ENCODE results near the gene FBXW4. TPM values are rescaled to one million over a fixed set of nuclear protein-coding genes. Genes with fewer than 3 reads are reported as not detected.
A peak's percentile ranks its signal among the peaks of the same experiment; 100 is the strongest.

The FBXW4 gene
- total RNA-seq, 1 donor: 41.9 TPM

DNA sequence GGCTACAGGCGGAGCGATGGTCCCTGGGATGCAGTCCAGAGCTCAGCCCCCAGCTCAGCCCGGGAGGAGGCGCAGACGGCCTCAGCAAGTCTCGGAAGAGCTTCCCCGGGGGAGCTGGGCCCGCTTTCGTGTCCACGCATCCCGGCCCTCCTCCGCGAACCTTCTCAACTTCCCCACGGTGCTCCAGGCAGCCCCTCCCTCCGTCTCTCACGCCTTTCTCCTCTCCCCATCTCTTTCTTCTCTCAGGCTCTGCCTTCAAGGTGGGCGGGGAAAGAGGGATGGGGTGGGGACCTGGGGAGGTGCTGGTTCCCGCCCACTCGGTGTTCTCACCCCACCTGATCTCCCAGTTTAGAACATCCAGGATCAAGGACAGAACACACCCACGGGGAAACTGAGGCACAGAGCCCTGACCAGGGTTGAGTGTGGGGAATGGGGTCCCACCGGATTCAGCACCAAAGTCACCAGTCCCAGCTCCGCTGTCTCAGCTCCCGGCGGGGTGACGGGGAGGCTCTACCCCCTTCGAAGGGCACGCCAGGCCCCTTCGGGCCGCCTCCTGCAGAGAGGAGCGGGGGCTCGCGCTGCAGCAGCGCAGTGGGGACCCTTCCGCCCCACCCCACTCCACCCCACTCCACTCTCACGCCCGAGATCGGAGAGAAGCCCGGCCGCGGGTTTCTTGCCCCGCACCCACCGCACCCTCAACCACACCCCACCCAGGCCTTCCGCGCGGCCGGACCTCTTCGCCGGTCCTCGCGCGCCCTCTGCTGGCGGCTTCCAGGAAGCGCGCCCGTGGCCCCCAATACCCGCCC is 125.1 kb downstream of the FBXW4 start:
- TF ChIP-seq, protein P1, sequence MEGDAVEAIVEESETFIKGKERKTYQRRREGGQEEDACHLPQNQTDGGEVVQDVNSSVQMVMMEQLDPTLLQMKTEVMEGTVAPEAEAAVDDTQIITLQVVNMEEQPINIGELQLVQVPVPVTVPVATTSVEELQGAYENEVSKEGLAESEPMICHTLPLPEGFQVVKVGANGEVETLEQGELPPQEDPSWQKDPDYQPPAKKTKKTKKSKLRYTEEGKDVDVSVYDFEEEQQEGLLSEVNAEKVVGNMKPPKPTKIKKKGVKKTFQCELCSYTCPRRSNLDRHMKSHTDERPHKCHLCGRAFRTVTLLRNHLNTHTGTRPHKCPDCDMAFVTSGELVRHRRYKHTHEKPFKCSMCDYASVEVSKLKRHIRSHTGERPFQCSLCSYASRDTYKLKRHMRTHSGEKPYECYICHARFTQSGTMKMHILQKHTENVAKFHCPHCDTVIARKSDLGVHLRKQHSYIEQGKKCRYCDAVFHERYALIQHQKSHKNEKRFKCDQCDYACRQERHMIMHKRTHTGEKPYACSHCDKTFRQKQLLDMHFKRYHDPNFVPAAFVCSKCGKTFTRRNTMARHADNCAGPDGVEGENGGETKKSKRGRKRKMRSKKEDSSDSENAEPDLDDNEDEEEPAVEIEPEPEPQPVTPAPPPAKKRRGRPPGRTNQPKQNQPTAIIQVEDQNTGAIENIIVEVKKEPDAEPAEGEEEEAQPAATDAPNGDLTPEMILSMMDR (IDR thresholded peaks at IDR 0.05; ENCODE audit: insufficient read depth, low read depth, low read length): peak; percentile 62
- H3K4me3 ChIP-seq (ENCODE audit: low read depth, low read length): peak overlapping the region; percentile 70
- peak; percentile 57 for DNase-seq (ENCODE audit: low read depth)

DNA sequence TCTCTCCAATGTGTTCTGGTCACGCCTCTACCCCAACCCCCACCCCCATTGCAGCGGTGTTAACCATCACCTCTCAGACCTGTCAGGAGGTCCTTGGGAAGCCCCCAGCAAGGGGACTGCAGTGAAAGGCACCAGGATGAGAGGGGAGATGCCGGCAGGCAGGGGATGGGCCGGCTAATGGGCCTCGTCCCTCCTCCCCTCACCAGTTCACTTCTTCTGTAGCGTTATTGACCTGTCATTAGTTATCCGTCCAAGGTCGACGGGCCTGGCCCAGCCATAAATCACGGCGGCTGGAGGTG is 125.7 kb downstream of the FBXW4 start:
- TF ChIP-seq, protein P1 (IDR thresholded peaks at IDR 0.05; ENCODE audit: insufficient read depth, low read depth, low read length): no peak
- no peak overlapping the region for H3K4me3 ChIP-seq (ENCODE audit: low read depth, low read length)
- no peak for DNase-seq (ENCODE audit: low read depth)

DNA sequence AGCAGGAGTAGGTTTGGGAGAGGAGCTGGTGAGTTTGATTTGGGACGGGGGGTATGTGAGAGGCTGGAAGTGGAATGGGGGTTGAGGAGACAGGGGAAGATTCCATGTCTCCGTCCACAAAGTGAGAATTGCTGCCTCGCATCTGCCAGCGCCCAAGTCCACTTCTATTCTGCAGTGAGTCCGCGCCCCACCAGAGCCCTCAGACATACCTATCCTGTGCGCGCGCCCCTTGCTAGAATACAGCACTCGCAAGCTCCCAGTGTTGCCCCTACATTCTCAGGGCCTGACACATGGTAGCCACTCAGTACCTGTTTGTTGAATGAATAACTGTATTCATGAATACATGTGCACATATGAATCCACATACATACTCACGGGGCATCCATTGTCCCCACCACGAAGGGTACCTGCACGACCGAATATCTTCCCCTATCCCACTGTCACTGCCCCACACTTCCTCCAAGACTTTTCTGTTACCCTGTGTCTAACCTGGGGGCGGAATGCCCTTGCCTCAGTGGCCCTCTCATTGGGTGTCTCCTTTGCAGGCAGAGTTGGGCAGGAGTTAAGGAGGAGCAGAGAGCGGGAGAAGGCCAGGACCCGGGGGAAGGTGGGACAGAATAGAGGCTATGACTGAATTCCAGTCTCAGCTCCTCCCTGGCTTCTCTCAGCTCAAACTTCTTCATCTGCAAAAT is 126.8 kb downstream of the FBXW4 start:
- DNase-seq (ENCODE audit: low read depth): no peak
- TF ChIP-seq, protein P1 (IDR thresholded peaks at IDR 0.05; ENCODE audit: insufficient read depth, low read depth, low read length): no peak
- H3K4me3 ChIP-seq (ENCODE audit: low read depth, low read length): no peak overlapping the region

DNA sequence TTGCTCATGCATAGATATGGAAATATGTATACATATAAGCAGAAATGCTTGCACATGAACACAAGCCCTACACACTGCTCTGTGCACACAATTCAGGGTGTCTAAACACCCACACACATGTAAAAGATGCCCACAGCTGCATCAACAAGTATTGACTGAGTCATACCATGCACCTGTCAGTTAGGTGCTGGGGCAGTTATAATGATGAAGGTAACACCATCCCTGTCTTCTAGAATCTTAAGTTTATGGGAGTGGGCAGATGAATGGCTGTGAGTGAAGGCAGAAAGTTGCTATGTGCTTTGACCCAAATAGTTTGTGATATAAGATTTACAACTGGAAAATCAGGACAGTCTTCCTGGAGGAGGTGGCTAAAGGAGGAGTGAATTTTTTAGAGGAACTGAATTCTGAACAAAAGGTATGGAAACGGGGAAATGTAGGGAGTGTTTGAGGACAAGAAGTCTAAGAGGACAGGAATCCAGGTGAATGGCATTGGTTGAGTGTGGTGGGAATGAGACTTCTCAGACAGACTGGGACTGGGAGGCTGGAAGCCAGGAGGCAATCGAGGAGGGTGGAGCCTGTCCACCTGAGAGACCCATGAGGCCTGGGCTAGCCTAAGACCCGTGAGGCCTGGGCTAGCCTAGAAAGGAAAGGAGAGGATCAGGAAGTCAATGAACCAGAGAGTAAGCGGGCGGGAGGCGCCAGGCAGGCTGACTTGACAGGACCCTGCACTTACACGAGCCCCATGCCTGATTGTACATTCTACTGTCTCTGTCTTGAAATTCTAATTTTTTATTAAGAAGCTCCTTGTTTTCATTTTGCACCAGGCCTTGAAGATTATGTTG is 127.6 kb downstream of the FBXW4 start:
- no peak overlapping the region for H3K4me3 ChIP-seq (ENCODE audit: low read depth, low read length)
- TF ChIP-seq, protein P1 (IDR thresholded peaks at IDR 0.05; ENCODE audit: insufficient read depth, low read depth, low read length): no peak
- no peak for DNase-seq (ENCODE audit: low read depth)

DNA sequence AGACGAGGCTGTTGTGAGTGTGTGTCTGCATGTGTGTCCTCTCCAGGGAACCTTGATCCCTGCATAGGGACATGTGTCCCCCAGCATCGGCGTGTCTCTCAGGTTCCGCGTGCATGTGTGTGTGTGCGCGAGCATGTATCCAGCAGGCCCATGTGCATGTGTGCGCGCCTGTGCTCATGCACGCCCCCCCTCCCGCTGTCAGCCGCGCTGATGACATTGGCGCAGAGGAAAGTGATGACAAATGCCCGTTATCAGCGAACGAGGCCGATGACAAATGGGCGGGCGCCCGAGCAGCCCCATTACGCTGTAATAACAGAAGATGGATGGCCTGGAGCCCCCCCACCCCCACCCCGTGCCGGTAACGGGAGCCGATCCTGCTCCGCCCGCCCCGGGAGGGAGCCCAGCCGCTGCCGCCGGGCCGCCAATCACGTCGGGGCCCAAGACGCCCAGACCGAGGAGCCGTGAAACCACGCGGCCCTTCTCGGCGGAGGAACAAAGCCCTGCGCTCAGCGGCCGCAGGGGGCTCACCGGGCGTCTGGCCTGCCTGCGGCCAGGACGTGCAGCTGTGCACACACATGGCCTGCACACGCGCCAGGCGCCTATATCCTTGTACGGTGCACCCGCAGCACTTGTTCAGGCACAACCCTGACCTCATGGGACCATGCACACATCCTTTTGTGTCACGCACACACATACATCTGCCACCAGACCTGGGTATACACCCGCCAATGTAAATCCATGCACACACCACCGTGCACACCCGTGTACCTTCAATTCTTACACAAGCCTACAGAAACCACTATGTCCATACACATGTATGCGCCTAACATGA is 128.4 kb downstream of the FBXW4 start:
- H3K4me3 ChIP-seq (ENCODE audit: low read depth, low read length): peak overlapping the region; percentile 6
- no peak for DNase-seq (ENCODE audit: low read depth)
- TF ChIP-seq, protein P1 (IDR thresholded peaks at IDR 0.05; ENCODE audit: insufficient read depth, low read depth, low read length): no peak

DNA sequence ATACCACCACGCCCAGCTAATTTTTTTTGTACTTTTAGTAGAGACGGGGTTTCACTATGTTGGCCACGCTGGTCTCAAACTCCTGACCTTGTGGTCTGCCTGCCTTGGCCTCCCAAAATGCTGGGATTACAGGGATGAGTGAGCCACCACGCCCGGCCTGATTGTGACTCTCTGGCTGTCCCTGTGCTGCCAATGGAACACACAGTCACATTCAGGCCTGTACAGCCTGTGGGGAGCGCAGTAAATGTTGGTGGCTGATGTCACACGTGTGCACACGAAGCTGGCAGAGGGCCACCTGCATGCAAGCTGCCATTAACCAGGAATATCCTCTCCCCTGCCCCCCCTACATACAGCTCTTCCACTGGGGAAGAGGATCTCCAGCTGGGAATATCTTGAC is 129.0 kb downstream of the FBXW4 start:
- H3K4me3 ChIP-seq (ENCODE audit: low read depth, low read length): no peak overlapping the region
- DNase-seq (ENCODE audit: low read depth): no peak
- TF ChIP-seq, protein P1 (IDR thresholded peaks at IDR 0.05; ENCODE audit: insufficient read depth, low read depth, low read length): no peak
